ENCODE data around the gene PTPRR.

DNA sequence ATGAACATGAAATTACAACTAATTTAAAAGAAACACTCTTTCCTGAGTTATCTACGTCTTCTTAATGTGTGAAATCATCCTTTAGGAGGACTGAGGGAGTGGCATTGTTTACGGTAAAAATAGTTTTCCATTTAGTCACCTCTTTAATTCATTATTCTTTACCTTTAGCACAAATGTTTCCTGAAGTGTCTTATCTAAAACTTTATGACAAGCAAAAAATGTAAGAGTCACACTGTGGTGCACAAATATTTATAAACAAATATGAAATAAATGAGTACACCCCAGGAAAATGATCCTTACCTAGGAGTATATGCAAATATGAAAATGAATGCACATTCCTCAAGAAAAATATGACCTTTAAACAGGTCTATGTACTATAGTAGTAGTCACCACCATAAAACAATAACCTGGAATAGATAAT is 104.6 kb downstream of the PTPRR start:
- TF ChIP-seq RAD21 (IDR thresholded peaks at IDR 0.05; ENCODE audit: low read depth) = no peak
- no peak for TF ChIP-seq EP300 (IDR thresholded peaks at IDR 0.05; ENCODE audit: borderline replicate concordance)
- no peak for TF ChIP-seq YY1 (IDR thresholded peaks at IDR 0.05; ENCODE audit: low read depth)
- TF ChIP-seq TAF1 (IDR thresholded peaks at IDR 0.05; ENCODE audit: low read depth) = no peak
- no peak for TF ChIP-seq FOXM1 (IDR thresholded peaks at IDR 0.05; ENCODE audit: borderline replicate concordance, low read depth)
- TF ChIP-seq MAX (IDR thresholded peaks at IDR 0.05) = no peak
- no peak for TF ChIP-seq EGR1 (IDR thresholded peaks at IDR 0.05)
- no peak for TF ChIP-seq ZBTB7A (IDR thresholded peaks at IDR 0.05; ENCODE audit: low read depth)
- no peak for TF ChIP-seq NFIC (IDR thresholded peaks at IDR 0.05)
- TF ChIP-seq TCF12 (IDR thresholded peaks at IDR 0.05; ENCODE audit: low read depth) = no peak
- no peak for TF ChIP-seq CREB1 (IDR thresholded peaks at IDR 0.05; ENCODE audit: low read depth)
- TF ChIP-seq, protein P1, sequence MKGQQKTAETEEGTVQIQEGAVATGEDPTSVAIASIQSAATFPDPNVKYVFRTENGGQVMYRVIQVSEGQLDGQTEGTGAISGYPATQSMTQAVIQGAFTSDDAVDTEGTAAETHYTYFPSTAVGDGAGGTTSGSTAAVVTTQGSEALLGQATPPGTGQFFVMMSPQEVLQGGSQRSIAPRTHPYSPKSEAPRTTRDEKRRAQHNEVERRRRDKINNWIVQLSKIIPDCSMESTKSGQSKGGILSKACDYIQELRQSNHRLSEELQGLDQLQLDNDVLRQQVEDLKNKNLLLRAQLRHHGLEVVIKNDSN (IDR thresholded peaks at IDR 0.05) = no peak
- no peak for TF ChIP-seq TEAD4 (IDR thresholded peaks at IDR 0.05)
- no peak for TF ChIP-seq REST (IDR thresholded peaks at IDR 0.05; ENCODE audit: low read depth)

All from Ishikawa (cell line).